NCI-H128 (cell line): ENCODE data around the gene CERS5.
"Not testable (repeated sequence)": the region's sequence is repeated elsewhere in the genome, so short reads cannot be mapped to it uniquely, and the experiment has no call there.

Experiments
- DNase-seq: peaks from one replicate; lab custom pipeline; 2025; ENCODE audit not compliant: unreplicated experiment; lab: John Stamatoyannopoulos, UW

Gene CERS5

GRCh38 chr12:50104417-50105366 lies 62.5 kb downstream of the CERS5 start:
- DNase-seq = no peak

GRCh38 chr12:50103767-50104321 lies 63.3 kb downstream of the CERS5 start, which contains the start of gene GPD1:
Gene GPD1 (plus strand): TSS chr12:50104008. CDS start chr12:50104051, 43 bp downstream.
- peak; percentile 77 for DNase-seq

GRCh38 chr12:50103351-50103750 lies 63.8 kb downstream of the CERS5 start:
- no peak for DNase-seq

GRCh38 chr12:50102646-50103309 lies 64.4 kb downstream of the CERS5 start:
- no peak for DNase-seq

- DNase-seq = no peak
These were observed 65.0 kb downstream of the CERS5 start for GRCh38 chr12:50102131-50102531.

- DNase-seq = no peak
These were observed 65.5 kb downstream of the CERS5 start for GRCh38 chr12:50101663-50102062.

GRCh38 chr12:50100561-50100960 lies 66.6 kb downstream of the CERS5 start:
- no peak for DNase-seq

- DNase-seq = no peak
These were observed 67.7 kb downstream of the CERS5 start for GRCh38 chr12:50099302-50100008.

GRCh38 chr12:50097952-50098351 lies 69.2 kb downstream of the CERS5 start:
- DNase-seq = no peak

- no peak for DNase-seq
These were observed 76.8 kb downstream of the CERS5 start for GRCh38 chr12:50090391-50090790.

- no peak for DNase-seq
These were observed 77.4 kb downstream of the CERS5 start for GRCh38 chr12:50089730-50090129.

- peak; percentile 44 for DNase-seq
These were observed 78.4 kb downstream of the CERS5 start for GRCh38 chr12:50088577-50089335.

GRCh38 chr12:50087995-50088394 lies 79.2 kb downstream of the CERS5 start:
- no peak for DNase-seq

GRCh38 chr12:50087151-50087550 lies 80.0 kb downstream of the CERS5 start:
- DNase-seq = no peak

- no peak for DNase-seq
These were observed 81.0 kb downstream of the CERS5 start for GRCh38 chr12:50086148-50086547.

- no peak for DNase-seq
These were observed 81.5 kb downstream of the CERS5 start for GRCh38 chr12:50085615-50086072.

- DNase-seq = peak; percentile 89
These were observed 82.2 kb downstream of the CERS5 start, which contains the start of gene SMARCD1 for GRCh38 chr12:50084775-50085614. Gene SMARCD1 (plus strand): TSS chr12:50085342. CDS start chr12:50085370, 28 bp downstream.

- DNase-seq = not testable (repeated sequence)
These were observed 82.8 kb downstream of the CERS5 start for GRCh38 chr12:50084409-50084774.

GRCh38 chr12:50083301-50083700 lies 83.9 kb downstream of the CERS5 start:
- DNase-seq = no peak
